Sigmoid colon (tissue), 7 donors: ENCODE measurements around the gene LTA. TPM values are rescaled to one million over a fixed set of nuclear protein-coding genes. Genes with fewer than 3 reads are reported as not detected.

Experiments used
- DNase-seq: peaks from one replicate; pipeline ENCODE4 v3.0.0-alpha.2; 2019
- H3K27ac ChIP-seq, 4 donors: fragments of 200-600 bp; sonication (generic); one replicate each; pipeline ENCODE4 v1.5.1; 2016 to 2019; ENCODE audit warnings: mild to moderate bottlenecking in 1 of 4
- H3K27me3 ChIP-seq, 3 donors: fragments of 200-600 bp; sonication (generic); one replicate each; pipeline ENCODE4 v1.5.1; 2019; ENCODE audit warnings: mild to moderate bottlenecking in 1 of 3
- H3K36me3 ChIP-seq, 4 donors: fragments of 200-600 bp; sonication (generic); one replicate each; pipeline ENCODE4 v1.5.1; 2016 to 2019
- H3K4me1 ChIP-seq, 4 donors: fragments of 200-600 bp; sonication (generic); one replicate each; pipeline ENCODE4 v1.5.1; 2017 to 2019
- H3K4me3 ChIP-seq, 4 donors: fragments of 200-600 bp; sonication (generic); one replicate each; pipeline ENCODE4 v1.5.1; 2017 to 2019; ENCODE audit warnings: mild to moderate bottlenecking in 2 of 4, moderate library complexity in 1 of 4
- H3K9me3 ChIP-seq, 4 donors: fragments of 200-600 bp in 3 of 4; sonication (generic) in 3 of 4; one replicate each; pipeline versions ENCODE4 v1.5.1 to v1.6.1; 2013 to 2019
- CTCF ChIP-seq, 4 experiments: fragments of 450-650 bp in 3 of 4; fragments of 200-600 bp in 1 of 4; IDR thresholded peaks; one replicate each; pipeline ENCODE4 v1.5.1; 2016 to 2019; ENCODE audit warnings: antibody characterized with exemption in 4 of 4, mild to moderate bottlenecking in 3 of 4, moderate library complexity in 2 of 4
- EP300 ChIP-seq, 4 donors: sonication (generic); formaldehyde crosslinking; IDR thresholded peaks; one replicate each; pipeline ENCODE4 v1.6.1; 2017; ENCODE audit warnings: antibody characterized with exemption in 4 of 4
- POLR2A ChIP-seq, 2 donors: fragments of 450-650 bp; IDR thresholded peaks; one replicate each; pipeline ENCODE4 v1.6.1; 2016; ENCODE audit warnings: antibody characterized with exemption in 2 of 2, mild to moderate bottlenecking in 2 of 2, moderate library complexity in 2 of 2
- POLR2AphosphoS5 ChIP-seq, 4 donors: sonication (generic); formaldehyde crosslinking; IDR thresholded peaks; one replicate each; pipeline ENCODE4 v1.6.1; 2017; ENCODE audit warnings: antibody characterized with exemption in 4 of 4
- WGBS, 2 donors: extraction: QIAGEN DNeasy Blood & Tissue Kit; methylation state at CpG; one replicate each; pipeline ENCODE4 v1.1.7; 2013; 5-methylcytosine and 5-hydroxymethylcytosine counted together
- intact Hi-C: fragments of 100-400 bp; cut with DNase I; formaldehyde crosslinking; loops from one replicate; pipeline ENCODE4 v1.15.1; 2023
- polyA plus RNA-seq, 3 donors: library from polyadenylated mRNA; stranded (reverse); fragments of 200-250 nt; gene quantifications; one replicate each; pipeline ENCODE4 v1.2.3, GENCODE V29; 2013
- total RNA-seq, 4 donors: library from RNA; depleted of rRNA; stranded (reverse); fragments of >200 nt; gene quantifications; one replicate each; pipeline ENCODE4 v1.1.0, GENCODE V29; 2016
- donor health status: healthy with polysubstance abuse.
- donor health status: Bipolar disorder and iron deficiency.
- donor health status: healthy.

The LTA gene
- total and polyA plus RNA-seq, 7 donors: 3.6 TPM; not detected in 6

GRCh38 chr6:31617010-31617409 lies 44.9 kb downstream of the LTA start:
- no peak overlapping the region for H3K27ac ChIP-seq
- H3K9me3 ChIP-seq: no peaks in the 10 kb centered on the region
- TF ChIP-seq POLR2AphosphoS5 (IDR thresholded peaks at IDR 0.05) (no peak), POLR2A (IDR thresholded peaks at IDR 0.05) (no peak), CTCF (IDR thresholded peaks at IDR 0.05) (no peak), EP300 (IDR thresholded peaks at IDR 0.05) (no peak)
- WGBS, 2 donors: 97% methylated on average over 2 of the region's 2 CpGs
- no peaks in the 10 kb centered on the region for H3K27me3 ChIP-seq
- H3K4me3 ChIP-seq: no peak overlapping the region
- peaks cover 2 to 15% (median 9%) of the 10 kb centered on the region in 4 donors for H3K4me1 ChIP-seq
- H3K36me3 ChIP-seq: no peaks in the 10 kb centered on the region
- DNase-seq: no peak
- intact Hi-C loops: no loop called here

- intact Hi-C loops: loop anchor here (1.0 to 2.0 kb wide), 2 partner anchors 33 to 78 kb away; partner anchors contain the start of genes BAG6 and DDX39B
Observed at GRCh38 chr6:31619805-31620585, 47.9 kb downstream of the LTA start.

GRCh38 chr6:31620586-31621319 lies 48.7 kb downstream of the LTA start, which contains the start of gene PRRC2A:
PRRC2A (plus strand) TSS chr6:31620715; CDS start chr6:31622790, 2,075 bp downstream.
- Histone ChIP-seq H3K4me3 (peak within 1 kb of the TSS; percentile 72 to 87 (median 82)), H3K4me1 (peaks cover 2 to 24% (median 20%) of the 10 kb centered on the region in 4 donors), H3K36me3 (peaks cover 21 to 26% (median 25%) of the 10 kb centered on the region in 4 donors), H3K27me3 (no peaks in the 10 kb centered on the region), H3K27ac (peak within 1 kb of the TSS; percentile 97 to 98 (median 98)), H3K9me3 (no peaks in the 10 kb centered on the region)
- 0 to 1% methylated on average over 67 of the region's 67 CpGs for whole genome bisulfite sequencing, 2 donors
- intact Hi-C loops: loop anchor here (1.0 to 2.0 kb wide), 2 partner anchors 32 to 78 kb away; partner anchors contain the start of genes BAG6 and DDX39B
- DNase-seq: peak; percentile 92
- TF ChIP-seq EP300 (IDR thresholded peaks at IDR 0.05) (no peak), CTCF (IDR thresholded peaks at IDR 0.05) (no peak), POLR2AphosphoS5 (IDR thresholded peaks at IDR 0.05) (peak in 3 of 4 donors; percentile 51 to 81 (median 65)), POLR2A (IDR thresholded peaks at IDR 0.05) (peak; percentile 81 to 88)

More at GRCh38 chr6:31619805-31620585, 47.9 kb downstream of the LTA start:
- Histone ChIP-seq H3K36me3 (peaks cover 14 to 19% (median 17%) of the 10 kb centered on the region in 4 donors), H3K27ac (peak overlapping the region; percentile 97 to 98 (median 98)), H3K9me3 (no peaks in the 10 kb centered on the region), H3K27me3 (no peaks in the 10 kb centered on the region), H3K4me1 (peaks cover 2 to 24% (median 20%) of the 10 kb centered on the region in 4 donors), H3K4me3 (peak overlapping the region; percentile 72 to 87 (median 82))
- WGBS, 2 donors: 0 to 1% methylated on average over 50 of the region's 50 CpGs
- no peak for TF ChIP-seq CTCF (IDR thresholded peaks at IDR 0.05)
- TF ChIP-seq EP300 (IDR thresholded peaks at IDR 0.05): peak in 1 of 4 donors; percentile 27
- TF ChIP-seq POLR2AphosphoS5 (IDR thresholded peaks at IDR 0.05): peak; percentile 79 to 87 (median 86)
- TF ChIP-seq POLR2A (IDR thresholded peaks at IDR 0.05): peak; percentile 80 to 87
- DNase-seq: peak; percentile 99

GRCh38 chr6:31621320-31621939 lies 49.3 kb downstream of the LTA start:
- Histone ChIP-seq H3K36me3 (peaks cover 23 to 33% (median 31%) of the 10 kb centered on the region in 4 donors), H3K4me3 (peak overlapping the region; percentile 72 to 87 (median 82)), H3K9me3 (no peaks in the 10 kb centered on the region), H3K4me1 (peaks cover 2 to 24% (median 20%) of the 10 kb centered on the region in 4 donors), H3K27me3 (no peaks in the 10 kb centered on the region), H3K27ac (peak overlapping the region; percentile 97 to 98 (median 98))
- TF ChIP-seq POLR2A (IDR thresholded peaks at IDR 0.05): no peak
- TF ChIP-seq POLR2AphosphoS5 (IDR thresholded peaks at IDR 0.05): no peak
- 4 to 16% methylated on average over 15 of the region's 15 CpGs for WGBS, 2 donors
- intact Hi-C loops: loop anchor here (2.0 kb wide), 1 partner anchor 31 kb away; the partner anchor contains the start of gene BAG6
- no peak for DNase-seq
